H1 (cell line): ENCODE data around the gene STEEP1.

Source experiments
- CEBPB ChIP-seq: IDR thresholded peaks from 2 replicates; pipeline ENCODE4 v1.6.1; 2012; ENCODE audit warnings: low read depth, low read length
- EZH2 ChIP-seq: fragments of 200-600 bp; sonication (generic); IDR thresholded peaks from 2 replicates; pipeline ENCODE4 v1.7.1; 2012; ENCODE audit warnings: low read depth, mild to moderate bottlenecking, moderate library complexity, low read length, inconsistent platforms; ENCODE audit not compliant: severe bottlenecking
- GTF2F1 ChIP-seq: IDR thresholded peaks from 2 replicates; pipeline ENCODE4 v1.6.1; 2012; ENCODE audit warnings: low read depth, low read length, improper control_type of control experiment, borderline replicate concordance
- POLR2A ChIP-seq, 2 experiments: IDR thresholded peaks; 1 replicate in 1 of 2; 2 replicates in 1 of 2; pipeline ENCODE4 v1.6.1; 2011; ENCODE audit warnings: low read depth in 2 of 2, low read length in 2 of 2, mild to moderate bottlenecking in 2 of 2; ENCODE audit errors: control extremely low read depth in 1 of 2
- POLR2AphosphoS5 ChIP-seq: IDR thresholded peaks from 2 replicates; pipeline ENCODE4 v1.6.1; 2011; ENCODE audit warnings: low read depth, low read length
- RAD21 ChIP-seq, 2 experiments: IDR thresholded peaks in 1 of 2; conservative IDR thresholded peaks in 1 of 2; 2 replicates each; pipeline ENCODE4 v1.6.1; 2011; ENCODE audit warnings: low read depth in 2 of 2, low read length in 2 of 2, improper control_type of control experiment in 1 of 2, inconsistent platforms in 1 of 2, mild to moderate bottlenecking in 1 of 2, moderate library complexity in 1 of 2
- TAF1 ChIP-seq: IDR thresholded peaks from 2 replicates; pipeline ENCODE4 v1.6.1; 2011; ENCODE audit warnings: mild to moderate bottlenecking, low read depth, low read length
- TF ChIP-seq, protein P1 (sequence below), 3 experiments: IDR thresholded peaks; 1 replicate in 2 of 3; 2 replicates in 1 of 3; pipeline versions ENCODE4 v1.5.1 to v1.6.1; 2011; ENCODE audit warnings: low read length in 3 of 3, mild to moderate bottlenecking in 3 of 3, inconsistent platforms in 2 of 3, low read depth in 1 of 3, moderate library complexity in 1 of 3; ENCODE audit not compliant: insufficient read depth in 1 of 3; ENCODE audit errors: control extremely low read depth in 1 of 3

DNA sequence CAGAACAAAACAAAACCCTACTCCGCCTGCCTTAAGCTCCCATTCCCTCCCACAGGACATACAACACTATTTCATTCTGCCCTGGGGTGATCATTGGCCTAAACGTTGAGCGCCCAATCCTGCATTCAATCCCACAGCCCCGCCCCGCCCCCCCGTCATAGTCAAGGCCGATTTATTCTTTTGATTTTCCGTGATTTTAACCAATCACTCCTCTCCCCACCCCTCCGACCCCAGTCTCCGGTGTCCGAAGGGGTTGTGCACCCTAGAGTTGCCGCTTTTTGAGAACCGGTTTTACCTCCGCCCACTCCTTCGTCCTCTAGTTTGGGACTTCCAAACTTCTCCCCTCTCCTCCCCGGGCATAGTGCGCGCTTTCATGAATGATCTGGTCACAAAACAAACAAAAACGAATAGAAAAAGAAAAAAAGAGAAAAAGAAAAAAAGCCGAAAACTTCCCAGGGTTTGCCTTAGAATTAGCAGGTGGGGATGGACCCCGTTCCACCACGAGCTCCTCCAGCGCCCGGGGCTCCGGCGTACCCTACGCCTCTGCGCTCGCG lies 8.7 kb upstream of the STEEP1 start:
- TF ChIP-seq EZH2 = no peak
- TF ChIP-seq TAF1 = no peak
- no peak for TF ChIP-seq GTF2F1
- TF ChIP-seq CEBPB = no peak
- TF ChIP-seq POLR2A (IDR thresholded peaks at IDR 0.05; ENCODE audit: control extremely low read depth in 1 of 2, low read depth in 2 of 2, low read length in 2 of 2) = no peak
- TF ChIP-seq, protein P1, sequence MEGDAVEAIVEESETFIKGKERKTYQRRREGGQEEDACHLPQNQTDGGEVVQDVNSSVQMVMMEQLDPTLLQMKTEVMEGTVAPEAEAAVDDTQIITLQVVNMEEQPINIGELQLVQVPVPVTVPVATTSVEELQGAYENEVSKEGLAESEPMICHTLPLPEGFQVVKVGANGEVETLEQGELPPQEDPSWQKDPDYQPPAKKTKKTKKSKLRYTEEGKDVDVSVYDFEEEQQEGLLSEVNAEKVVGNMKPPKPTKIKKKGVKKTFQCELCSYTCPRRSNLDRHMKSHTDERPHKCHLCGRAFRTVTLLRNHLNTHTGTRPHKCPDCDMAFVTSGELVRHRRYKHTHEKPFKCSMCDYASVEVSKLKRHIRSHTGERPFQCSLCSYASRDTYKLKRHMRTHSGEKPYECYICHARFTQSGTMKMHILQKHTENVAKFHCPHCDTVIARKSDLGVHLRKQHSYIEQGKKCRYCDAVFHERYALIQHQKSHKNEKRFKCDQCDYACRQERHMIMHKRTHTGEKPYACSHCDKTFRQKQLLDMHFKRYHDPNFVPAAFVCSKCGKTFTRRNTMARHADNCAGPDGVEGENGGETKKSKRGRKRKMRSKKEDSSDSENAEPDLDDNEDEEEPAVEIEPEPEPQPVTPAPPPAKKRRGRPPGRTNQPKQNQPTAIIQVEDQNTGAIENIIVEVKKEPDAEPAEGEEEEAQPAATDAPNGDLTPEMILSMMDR (IDR thresholded peaks at IDR 0.05; ENCODE audit: control extremely low read depth in 1 of 3, insufficient read depth in 1 of 3, low read depth in 1 of 3, low read length in 3 of 3) = no peak
- TF ChIP-seq POLR2AphosphoS5 = no peak
- no peak for TF ChIP-seq RAD21 (IDR thresholded peaks at IDR 0.05 in 1 of 2, conservative IDR thresholded peaks at IDR 0.05 in 1 of 2; ENCODE audit: low read depth in 2 of 2, low read length in 2 of 2)
